Astrocyte of the spinal cord (primary cell): Measurements from ENCODE around the gene CTXND1.
A peak's percentile ranks its signal among the peaks of the same experiment; 100 is the strongest.

Source experiments
- DNase-seq: peaks from one replicate; pipeline ENCODE4 v3.0.0; 2011; ENCODE audit warnings: low read depth, low spot score
- H3K4me3 ChIP-seq: 2 replicates; pipeline ENCODE4 v1.5.1; 2011; ENCODE audit warnings: low read depth, mild to moderate bottlenecking, low read length, moderate library complexity
- in situ Hi-C: cut with HindIII; loops from 2 replicates; pipeline ENCODE4 v1.10.0; 2017; ENCODE audit warnings: low sequenced_read_pairs
- TF ChIP-seq, protein P1 (sequence below): IDR thresholded peaks from 2 replicates; pipeline ENCODE4 v1.5.1; 2012; ENCODE audit warnings: low read depth, mild to moderate bottlenecking, low read length, inconsistent platforms

CTXND1 gene

GRCh38 chr15:80264031-80264430, 12.0 kb upstream of the CTXND1 start:
- DNase-seq, result peak; percentile 18
- in situ Hi-C loops, result no loop called here
- H3K4me3 ChIP-seq, result no peak overlapping the region
- TF ChIP-seq, protein P1, sequence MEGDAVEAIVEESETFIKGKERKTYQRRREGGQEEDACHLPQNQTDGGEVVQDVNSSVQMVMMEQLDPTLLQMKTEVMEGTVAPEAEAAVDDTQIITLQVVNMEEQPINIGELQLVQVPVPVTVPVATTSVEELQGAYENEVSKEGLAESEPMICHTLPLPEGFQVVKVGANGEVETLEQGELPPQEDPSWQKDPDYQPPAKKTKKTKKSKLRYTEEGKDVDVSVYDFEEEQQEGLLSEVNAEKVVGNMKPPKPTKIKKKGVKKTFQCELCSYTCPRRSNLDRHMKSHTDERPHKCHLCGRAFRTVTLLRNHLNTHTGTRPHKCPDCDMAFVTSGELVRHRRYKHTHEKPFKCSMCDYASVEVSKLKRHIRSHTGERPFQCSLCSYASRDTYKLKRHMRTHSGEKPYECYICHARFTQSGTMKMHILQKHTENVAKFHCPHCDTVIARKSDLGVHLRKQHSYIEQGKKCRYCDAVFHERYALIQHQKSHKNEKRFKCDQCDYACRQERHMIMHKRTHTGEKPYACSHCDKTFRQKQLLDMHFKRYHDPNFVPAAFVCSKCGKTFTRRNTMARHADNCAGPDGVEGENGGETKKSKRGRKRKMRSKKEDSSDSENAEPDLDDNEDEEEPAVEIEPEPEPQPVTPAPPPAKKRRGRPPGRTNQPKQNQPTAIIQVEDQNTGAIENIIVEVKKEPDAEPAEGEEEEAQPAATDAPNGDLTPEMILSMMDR, result no peak

DNA sequence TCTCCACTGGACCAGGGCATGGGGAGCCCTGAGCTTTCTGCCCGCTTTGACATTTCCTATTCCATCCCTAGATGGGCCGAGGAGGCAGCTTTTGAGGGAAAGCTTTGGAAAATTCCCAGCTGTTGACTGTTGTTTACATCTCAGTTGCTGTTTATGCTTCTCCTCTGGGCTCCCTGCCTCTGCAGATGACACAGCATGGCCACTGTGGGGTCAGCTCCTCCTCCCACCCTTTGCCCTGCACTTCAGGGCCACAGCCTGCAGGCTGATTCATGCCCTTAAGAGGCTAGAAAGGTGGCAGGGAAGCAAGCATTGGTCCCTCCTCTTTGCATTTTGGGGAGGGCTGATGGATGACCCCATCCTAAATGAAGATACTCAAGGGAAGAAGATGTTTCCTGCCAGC, 8.5 kb upstream of the CTXND1 start:
- DNase-seq, result no peak
- no peak overlapping the region for H3K4me3 ChIP-seq
- in situ Hi-C loops, result no loop called here
- TF ChIP-seq, protein P1, result no peak

GRCh38 chr15:80259942-80260510, 8.0 kb upstream of the CTXND1 start:
- TF ChIP-seq, protein P1, result no peak
- H3K4me3 ChIP-seq, result no peak overlapping the region
- DNase-seq, result no peak
- in situ Hi-C loops, result no loop called here

GRCh38 chr15:80251428-80252120, 439 bp downstream of the CTXND1 start:
- DNase-seq, result no peak
- in situ Hi-C loops, result no loop called here
- no peak overlapping the region for H3K4me3 ChIP-seq
- TF ChIP-seq, protein P1, result no peak

GRCh38 chr15:80250614-80251427, 1.2 kb downstream of the CTXND1 start:
- no peak overlapping the region for H3K4me3 ChIP-seq
- in situ Hi-C loops, result no loop called here
- TF ChIP-seq, protein P1, result no peak
- DNase-seq, result no peak

- no peak for DNase-seq
- no peak overlapping the region for H3K4me3 ChIP-seq
- in situ Hi-C loops, result no loop called here
- TF ChIP-seq, protein P1, result no peak
These were observed 2.0 kb downstream of the CTXND1 start for GRCh38 chr15:80249973-80250372.
